ENCODE data around the gene ACADM.

DNA sequence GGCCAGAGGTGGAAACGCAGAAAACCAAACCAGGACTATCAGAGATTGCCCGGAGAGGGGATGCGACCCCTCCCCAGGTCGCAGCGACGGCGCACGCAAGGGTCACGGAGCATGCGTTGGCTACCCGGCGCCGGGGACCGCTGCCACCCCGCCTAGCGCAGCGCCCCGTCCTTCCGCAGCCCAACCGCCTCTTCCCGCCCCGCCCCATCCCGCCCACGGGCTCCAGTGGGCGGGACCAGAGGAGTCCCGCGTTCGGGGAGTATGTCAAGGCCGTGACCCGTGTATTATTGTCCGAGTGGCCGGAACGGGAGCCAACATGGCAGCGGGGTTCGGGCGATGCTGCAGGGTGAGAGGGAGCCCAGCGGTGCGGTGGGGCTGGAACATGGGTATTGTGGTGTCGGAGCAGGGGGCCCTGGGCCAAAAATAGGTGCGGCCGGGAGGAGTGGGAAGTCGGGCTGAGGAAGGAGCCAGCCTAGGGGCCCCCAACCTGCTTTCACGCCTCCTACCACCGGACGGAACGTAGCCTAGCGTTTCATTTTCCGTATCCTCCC lies at the start of gene ACADM:
- no peak for TF ChIP-seq ZFP30 (CRISPR knock-in tag; IDR thresholded peaks at IDR 0.05)
- TF ChIP-seq, protein P1, sequence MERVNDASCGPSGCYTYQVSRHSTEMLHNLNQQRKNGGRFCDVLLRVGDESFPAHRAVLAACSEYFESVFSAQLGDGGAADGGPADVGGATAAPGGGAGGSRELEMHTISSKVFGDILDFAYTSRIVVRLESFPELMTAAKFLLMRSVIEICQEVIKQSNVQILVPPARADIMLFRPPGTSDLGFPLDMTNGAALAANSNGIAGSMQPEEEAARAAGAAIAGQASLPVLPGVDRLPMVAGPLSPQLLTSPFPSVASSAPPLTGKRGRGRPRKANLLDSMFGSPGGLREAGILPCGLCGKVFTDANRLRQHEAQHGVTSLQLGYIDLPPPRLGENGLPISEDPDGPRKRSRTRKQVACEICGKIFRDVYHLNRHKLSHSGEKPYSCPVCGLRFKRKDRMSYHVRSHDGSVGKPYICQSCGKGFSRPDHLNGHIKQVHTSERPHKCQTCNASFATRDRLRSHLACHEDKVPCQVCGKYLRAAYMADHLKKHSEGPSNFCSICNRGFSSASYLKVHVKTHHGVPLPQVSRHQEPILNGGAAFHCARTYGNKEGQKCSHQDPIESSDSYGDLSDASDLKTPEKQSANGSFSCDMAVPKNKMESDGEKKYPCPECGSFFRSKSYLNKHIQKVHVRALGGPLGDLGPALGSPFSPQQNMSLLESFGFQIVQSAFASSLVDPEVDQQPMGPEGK (CRISPR knock-in tag; IDR thresholded peaks at IDR 0.05; ENCODE audit: borderline replicate concordance) = no peak
- TF ChIP-seq, protein P2, sequence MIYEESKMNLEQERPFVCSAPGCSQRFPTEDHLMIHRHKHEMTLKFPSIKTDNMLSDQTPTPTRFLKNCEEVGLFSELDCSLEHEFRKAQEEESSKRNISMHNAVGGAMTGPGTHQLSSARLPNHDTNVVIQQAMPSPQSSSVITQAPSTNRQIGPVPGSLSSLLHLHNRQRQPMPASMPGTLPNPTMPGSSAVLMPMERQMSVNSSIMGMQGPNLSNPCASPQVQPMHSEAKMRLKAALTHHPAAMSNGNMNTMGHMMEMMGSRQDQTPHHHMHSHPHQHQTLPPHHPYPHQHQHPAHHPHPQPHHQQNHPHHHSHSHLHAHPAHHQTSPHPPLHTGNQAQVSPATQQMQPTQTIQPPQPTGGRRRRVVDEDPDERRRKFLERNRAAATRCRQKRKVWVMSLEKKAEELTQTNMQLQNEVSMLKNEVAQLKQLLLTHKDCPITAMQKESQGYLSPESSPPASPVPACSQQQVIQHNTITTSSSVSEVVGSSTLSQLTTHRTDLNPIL (CRISPR knock-in tag; IDR thresholded peaks at IDR 0.05; ENCODE audit: low read depth) = no peak
- no peak for TF ChIP-seq PPARA (CRISPR knock-in tag; IDR thresholded peaks at IDR 0.05; ENCODE audit: borderline replicate concordance)
- no peak; the same call in 1 of the 2 replicates for TF ChIP-seq CSDC2 (CRISPR knock-in tag; IDR thresholded peaks at IDR 0.05)
- TF ChIP-seq ARNTL (CRISPR knock-in tag; IDR thresholded peaks at IDR 0.05; ENCODE audit: borderline replicate concordance, low read depth) = no peak
- TF ChIP-seq OSR1 (CRISPR knock-in tag; IDR thresholded peaks at IDR 0.05) = no peak
- TF ChIP-seq RARB (CRISPR knock-in tag; IDR thresholded peaks at IDR 0.05) = no peak
- TF ChIP-seq, protein P3, sequence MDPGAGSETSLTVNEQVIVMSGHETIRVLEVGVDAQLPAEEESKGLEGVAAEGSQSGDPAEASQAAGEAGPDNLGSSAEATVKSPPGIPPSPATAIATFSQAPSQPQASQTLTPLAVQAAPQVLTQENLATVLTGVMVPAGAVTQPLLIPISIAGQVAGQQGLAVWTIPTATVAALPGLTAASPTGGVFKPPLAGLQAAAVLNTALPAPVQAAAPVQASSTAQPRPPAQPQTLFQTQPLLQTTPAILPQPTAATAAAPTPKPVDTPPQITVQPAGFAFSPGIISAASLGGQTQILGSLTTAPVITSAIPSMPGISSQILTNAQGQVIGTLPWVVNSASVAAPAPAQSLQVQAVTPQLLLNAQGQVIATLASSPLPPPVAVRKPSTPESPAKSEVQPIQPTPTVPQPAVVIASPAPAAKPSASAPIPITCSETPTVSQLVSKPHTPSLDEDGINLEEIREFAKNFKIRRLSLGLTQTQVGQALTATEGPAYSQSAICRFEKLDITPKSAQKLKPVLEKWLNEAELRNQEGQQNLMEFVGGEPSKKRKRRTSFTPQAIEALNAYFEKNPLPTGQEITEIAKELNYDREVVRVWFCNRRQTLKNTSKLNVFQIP (CRISPR knock-in tag; IDR thresholded peaks at IDR 0.05; ENCODE audit: borderline replicate concordance, low read depth) = no peak
- no peak for TF ChIP-seq ZNF565 (CRISPR knock-in tag; conservative IDR thresholded peaks at IDR 0.05; ENCODE audit: low read depth)
- TF ChIP-seq, protein P4, sequence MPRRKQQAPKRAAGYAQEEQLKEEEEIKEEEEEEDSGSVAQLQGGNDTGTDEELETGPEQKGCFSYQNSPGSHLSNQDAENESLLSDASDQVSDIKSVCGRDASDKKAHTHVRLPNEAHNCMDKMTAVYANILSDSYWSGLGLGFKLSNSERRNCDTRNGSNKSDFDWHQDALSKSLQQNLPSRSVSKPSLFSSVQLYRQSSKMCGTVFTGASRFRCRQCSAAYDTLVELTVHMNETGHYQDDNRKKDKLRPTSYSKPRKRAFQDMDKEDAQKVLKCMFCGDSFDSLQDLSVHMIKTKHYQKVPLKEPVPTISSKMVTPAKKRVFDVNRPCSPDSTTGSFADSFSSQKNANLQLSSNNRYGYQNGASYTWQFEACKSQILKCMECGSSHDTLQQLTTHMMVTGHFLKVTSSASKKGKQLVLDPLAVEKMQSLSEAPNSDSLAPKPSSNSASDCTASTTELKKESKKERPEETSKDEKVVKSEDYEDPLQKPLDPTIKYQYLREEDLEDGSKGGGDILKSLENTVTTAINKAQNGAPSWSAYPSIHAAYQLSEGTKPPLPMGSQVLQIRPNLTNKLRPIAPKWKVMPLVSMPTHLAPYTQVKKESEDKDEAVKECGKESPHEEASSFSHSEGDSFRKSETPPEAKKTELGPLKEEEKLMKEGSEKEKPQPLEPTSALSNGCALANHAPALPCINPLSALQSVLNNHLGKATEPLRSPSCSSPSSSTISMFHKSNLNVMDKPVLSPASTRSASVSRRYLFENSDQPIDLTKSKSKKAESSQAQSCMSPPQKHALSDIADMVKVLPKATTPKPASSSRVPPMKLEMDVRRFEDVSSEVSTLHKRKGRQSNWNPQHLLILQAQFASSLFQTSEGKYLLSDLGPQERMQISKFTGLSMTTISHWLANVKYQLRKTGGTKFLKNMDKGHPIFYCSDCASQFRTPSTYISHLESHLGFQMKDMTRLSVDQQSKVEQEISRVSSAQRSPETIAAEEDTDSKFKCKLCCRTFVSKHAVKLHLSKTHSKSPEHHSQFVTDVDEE (CRISPR knock-in tag; IDR thresholded peaks at IDR 0.05) = no peak
- TF ChIP-seq ZC3H10 (CRISPR knock-in tag; IDR thresholded peaks at IDR 0.05) = no peak
